NCI-H2107 treated with DMSO at 0.1 percent for 48 hours (cell line): ENCODE measurements around the gene CADPS2.
A peak's percentile ranks its signal among the peaks of the same experiment; 100 is the strongest.

Source experiments
- DNase-seq: peaks from one replicate; lab custom pipeline; 2025; ENCODE audit not compliant: unreplicated experiment; lab: John Stamatoyannopoulos, UW

Gene CADPS2

DNA sequence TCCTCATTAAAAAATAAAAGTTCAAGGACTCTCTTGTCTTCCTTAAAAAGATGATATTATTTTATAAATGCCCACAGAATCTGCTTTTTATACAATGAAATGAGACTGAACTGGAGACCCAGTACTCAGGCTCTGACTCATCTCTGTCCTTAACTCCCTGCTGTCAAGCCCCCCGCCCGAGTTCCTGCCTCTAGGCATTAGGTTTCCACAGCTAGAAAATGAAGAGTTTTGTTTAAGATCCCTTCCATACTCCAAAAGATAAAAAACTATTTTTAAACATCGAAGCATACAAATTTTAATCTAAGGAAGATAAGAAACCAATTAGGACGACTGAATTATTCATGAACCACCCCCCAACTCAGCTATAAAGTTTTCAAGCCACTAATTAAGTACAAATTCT lies 484.0 kb downstream of the CADPS2 start:
- no peak for DNase-seq

DNA sequence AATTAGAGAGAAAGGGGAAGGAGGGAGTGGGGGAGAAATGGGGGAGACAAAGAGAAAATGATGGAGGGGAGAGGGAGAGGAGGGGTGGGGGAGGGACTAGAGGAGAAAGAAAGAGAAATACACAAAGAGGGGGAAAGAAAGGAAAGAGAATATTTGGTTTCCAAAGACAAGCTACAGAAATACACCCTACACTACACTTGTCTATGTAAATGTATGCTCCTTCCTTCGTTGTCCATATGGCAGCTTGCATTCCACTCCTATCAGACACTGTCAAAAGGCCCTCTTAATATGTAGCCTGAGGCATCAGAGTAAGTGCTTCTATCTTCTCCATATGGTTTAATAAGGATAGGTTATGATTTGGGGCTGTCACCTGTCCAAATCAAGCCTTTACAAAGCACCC lies 488.9 kb downstream of the CADPS2 start:
- no peak for DNase-seq

DNA sequence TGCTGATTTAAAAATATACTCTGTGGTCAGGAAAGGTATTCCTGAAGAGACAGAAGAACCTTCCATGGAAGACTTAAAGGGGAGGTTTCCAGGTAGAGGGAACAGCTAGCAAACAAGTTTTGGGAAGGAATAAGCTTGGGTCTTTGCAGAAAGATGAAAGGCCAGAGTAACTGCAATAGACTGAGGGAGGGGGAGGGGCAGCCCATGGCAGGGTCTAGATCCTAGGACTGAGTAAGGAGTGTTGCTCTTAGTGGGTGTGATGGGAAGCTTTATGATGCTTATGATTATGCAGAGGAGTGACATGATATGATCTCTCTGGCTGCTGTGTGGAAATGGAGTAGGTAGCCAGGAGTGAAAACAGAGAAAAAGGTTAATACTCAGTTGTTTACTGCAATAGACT lies 491.7 kb downstream of the CADPS2 start:
- no peak for DNase-seq

DNA sequence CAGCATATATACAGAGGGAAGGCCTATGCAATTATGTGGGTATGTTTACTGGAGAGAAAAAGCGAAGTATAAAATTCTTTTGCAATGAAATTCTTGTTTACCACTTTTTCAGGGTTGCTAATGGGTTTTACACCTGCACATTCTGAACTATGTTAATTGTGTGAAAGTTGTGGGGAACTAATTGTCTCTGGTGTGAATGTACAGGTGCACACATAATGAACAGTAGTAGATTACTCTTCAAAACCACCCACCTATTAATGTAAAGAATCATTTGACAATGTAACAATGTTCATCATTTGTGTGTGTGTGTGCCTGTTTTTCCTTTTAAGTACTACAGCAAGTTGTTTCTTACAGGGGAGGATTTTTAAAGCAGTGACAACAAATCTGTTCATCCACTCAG lies 501.7 kb downstream of the CADPS2 start:
- DNase-seq, result peak; percentile 52

DNA sequence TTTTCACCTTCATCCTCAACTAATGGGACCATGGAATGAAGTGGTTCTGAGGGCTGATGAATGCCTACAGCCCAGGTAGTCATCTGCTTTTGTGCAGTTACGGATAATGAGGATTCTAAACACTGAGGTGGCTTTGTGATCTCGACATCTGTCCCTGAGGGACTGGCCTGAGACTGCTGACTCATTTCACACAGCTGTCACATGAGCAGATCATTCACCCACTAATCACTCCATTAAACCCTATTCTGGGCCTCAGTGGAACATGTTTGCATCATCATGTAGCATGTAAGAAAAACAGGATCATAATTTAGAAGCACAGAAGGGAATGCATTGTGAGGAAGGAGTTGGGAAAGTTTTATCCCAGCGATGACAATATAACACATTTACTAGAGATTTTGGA lies 502.3 kb downstream of the CADPS2 start:
- peak; percentile 50 for DNase-seq

DNA sequence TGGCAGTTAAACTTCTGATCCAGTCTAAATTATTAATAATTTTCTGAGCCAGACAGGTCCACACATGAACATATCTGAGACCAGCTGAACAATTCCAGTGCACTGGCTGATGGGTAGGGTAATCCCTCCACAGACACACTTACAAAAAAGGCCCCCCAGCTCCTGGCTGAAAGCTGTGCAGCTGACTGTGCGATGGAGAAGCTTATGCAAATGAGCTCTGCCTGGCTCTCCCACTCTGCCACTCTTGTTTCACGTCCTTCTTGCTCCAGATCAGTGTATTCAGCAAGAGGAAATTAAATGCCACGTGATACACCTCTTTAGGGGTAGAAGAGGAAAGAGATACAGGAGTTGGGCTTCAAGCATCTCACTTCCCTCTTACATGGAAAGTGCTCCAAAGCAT lies 505.3 kb downstream of the CADPS2 start:
- peak; percentile 39 for DNase-seq

DNA sequence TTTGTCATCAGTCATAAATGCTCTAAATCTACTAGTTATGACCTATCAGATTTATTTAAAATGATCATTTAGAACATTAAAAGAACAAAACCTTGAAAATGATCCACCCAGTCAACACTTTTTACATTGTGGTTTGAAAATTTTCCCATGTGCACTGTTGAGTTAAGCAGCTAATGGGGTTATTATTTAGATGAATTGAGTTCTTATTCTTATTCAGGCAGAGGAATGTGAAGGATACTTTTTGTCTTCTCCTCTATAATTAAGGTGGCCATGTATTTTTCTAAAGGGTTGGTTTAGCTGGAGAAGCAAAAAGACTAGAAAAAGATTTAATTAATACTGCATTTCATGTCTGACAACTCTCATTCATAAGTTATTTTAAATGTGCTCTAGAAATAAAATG lies 506.8 kb downstream of the CADPS2 start:
- no peak for DNase-seq

DNA sequence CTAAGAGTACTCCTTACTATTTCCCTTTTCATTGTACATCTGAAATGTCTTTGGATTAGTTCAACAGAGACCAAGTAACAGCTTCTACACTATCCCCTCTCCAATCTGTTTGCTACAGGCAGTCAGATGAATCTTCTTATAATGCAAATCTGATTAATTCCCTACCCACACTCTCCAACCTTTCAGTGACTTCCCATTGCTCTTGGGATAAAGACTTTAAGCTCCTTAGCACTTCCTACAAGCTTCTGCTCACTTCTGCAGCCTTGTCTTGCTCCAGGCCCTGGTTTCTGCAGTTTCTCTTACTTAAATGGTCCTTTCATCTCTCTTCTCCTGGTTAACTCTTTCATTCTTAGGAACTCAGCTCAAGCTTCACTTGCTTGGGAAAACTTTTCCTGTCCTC lies 516.5 kb downstream of the CADPS2 start:
- DNase-seq, result no peak

DNA sequence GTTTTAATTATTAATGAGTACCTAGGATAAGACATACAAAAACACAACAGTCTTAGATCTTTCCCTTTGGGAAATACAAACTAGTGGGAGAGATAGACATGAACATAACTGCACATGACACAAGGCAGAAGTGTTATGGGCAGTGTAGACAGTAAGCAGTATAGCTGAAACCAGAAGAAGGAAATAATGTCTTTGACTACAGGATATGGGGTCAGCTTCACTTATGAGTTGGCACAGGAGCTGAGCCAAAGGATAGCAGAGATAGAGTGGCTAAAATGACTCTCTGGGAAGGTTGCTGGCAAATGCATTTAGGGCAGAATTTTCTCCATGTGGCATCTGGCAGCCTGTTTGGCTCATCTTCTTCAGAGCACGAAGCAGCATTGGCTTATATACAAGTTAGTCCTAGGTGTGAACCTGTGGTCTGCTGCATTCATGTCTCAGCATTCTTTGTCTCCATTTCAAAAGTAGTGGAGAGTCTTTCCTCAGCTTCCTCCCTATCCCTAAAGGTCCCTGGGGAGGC lies 521.4 kb downstream of the CADPS2 start:
- no peak for DNase-seq

DNA sequence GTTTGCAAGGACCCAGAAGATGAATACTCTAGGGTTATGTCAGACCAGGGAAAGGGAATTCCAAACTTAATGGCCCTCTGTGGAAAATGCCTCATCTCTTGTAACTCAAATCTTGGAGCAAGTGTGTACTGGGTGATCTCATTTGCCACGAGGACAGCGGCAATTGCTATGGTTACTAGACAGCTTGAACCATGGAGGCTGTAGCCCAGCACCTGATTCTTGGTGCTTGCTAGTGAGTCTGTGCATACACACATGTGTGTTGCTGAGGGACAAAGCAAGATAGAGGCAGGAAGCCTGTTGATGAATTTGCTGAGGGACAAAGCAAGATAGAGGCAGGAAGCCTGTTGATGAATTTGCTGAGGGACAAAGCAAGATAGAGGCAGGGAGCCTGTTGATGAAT lies 523.1 kb downstream of the CADPS2 start:
- DNase-seq, result no peak

DNA sequence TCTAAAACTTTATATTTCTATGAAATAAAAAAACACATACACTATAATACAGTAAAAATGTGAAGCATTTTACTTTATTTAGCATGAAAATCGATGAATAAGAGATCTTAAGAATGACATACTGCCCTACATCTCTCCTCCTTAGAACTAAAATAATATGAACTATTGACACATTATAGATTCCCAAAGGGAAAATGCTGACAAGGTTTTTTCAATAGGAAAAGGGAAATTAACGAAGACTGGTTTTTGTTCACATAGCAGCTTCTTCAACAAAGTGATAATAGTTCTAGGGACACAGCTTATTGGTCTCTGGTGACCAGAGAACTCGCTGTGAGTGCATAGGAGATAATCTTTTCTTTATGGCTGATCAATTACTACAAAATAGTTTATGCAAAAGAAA lies 523.8 kb downstream of the CADPS2 start:
- DNase-seq, result no peak

DNA sequence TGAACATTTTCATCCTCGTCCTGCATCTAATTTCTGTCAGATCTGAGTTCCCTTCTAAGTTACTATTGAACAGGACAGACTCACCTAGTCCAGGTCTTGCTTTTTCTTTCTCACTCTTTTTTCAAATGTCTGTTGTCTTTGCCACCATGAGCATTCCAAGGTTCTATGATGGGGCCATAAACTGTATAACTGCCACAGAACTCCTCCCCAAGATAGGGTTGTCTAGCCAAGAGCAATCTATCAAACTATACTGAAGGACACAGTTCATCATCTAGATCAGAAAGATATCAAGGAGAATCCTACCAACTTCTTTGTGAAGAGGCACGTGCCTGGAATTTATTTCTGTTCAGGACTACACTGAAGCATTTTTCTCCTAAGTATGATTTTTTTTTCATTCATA lies 531.6 kb downstream of the CADPS2 start:
- no peak for DNase-seq

DNA sequence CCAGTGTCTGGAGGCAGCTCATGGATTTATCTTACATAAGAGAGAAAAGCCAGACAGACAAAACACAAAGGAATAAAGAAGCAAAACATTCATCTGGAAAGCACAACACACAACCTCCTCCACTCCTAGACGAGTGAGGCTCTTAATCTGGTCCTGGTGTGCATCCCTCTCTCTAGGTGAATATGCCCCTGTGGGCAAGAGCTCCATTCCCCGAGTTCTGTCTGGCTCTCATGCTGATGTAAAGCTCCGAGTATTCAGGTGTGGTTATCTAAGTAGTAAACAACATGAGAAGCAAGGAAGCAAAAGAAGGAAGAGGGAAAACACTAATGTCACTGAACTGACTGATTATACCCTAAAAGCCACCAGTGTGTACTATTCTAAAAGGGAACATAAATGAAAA lies 533.8 kb downstream of the CADPS2 start:
- no peak for DNase-seq

DNA sequence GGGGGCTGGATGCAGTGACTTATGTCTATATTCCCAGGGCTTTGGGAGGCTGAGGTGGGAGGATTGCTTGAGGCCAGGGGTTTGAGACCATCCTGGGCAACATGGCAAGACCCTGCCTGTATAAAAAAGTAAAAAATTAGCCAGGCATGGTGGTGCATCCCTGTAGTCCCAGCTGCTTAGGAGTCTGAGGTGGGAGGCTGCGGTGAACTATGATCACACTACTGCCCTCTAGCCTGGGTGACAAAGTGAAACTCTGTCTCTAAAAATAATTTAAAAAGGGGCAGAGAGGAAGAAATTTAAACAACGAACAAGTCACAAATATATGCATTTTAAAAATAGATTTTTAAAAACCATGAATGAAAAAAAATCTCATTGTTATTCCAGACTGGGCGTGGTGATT lies 535.6 kb downstream of the CADPS2 start:
- DNase-seq, result no peak

DNA sequence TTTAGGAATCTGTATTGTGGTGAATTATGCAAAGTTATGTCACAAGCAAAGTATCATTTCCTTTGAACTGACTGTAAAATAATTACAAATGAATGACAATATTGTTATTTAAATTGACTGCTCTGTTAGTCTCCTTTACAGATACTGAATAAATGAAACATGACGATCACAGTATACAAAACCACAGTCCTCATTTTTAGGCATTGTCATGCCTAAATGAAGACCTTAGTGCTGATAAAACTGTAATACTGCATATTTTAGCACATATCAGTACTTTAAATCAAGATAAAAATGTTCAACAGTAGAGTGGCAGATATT lies 542.0 kb downstream of the CADPS2 start:
- DNase-seq, result no peak

DNA sequence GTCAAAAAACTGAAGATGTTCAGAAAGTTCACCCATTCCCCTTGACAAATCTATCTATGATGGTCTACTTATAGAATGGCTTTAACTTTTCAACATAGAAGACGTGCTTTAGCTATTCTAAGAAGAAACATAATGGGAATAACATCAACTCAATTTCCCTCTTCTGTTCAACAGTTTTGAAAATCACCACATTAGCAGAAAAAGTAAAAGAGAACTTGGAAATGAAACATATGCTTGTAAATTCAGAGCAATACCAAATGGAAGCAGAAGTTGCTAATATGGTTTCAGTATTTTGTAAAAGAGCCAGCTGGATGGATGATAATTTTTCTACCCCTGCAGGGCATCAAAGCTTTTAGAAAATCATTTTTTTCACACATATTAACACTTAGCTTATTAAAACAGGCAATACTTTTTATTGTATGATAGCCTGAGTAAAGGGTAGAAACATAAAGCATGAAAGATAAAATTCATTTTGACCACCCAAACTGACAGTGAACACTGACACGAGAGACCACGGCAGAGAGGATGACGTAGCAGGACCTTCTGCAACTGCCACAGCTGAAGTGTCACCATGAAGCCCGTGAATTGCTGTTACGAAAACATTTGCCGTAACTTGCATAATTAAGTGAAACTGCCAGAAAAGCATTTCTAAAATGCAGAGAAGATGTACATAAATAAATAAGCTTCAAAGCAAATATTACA lies 542.5 kb downstream of the CADPS2 start:
- DNase-seq, result no peak

DNA sequence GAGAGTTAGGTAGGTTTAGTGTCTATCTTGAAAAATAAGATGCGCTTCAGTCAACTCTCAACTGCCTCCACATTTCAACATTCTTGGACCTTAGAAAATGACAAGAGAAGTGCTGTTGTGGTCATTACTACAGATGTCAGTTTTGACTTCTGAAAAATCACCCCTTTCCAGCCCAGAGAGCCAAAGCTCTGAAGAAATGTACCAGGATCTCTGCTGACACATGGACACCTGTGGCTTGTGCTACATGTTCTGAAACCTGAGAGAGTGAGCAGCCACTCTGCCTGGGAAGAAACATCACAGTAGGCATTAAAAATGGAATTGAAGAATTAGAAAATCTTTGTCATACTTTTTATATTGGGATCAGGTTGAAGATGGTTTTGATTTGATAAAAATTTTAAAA lies 545.8 kb downstream of the CADPS2 start:
- DNase-seq, result no peak

DNA sequence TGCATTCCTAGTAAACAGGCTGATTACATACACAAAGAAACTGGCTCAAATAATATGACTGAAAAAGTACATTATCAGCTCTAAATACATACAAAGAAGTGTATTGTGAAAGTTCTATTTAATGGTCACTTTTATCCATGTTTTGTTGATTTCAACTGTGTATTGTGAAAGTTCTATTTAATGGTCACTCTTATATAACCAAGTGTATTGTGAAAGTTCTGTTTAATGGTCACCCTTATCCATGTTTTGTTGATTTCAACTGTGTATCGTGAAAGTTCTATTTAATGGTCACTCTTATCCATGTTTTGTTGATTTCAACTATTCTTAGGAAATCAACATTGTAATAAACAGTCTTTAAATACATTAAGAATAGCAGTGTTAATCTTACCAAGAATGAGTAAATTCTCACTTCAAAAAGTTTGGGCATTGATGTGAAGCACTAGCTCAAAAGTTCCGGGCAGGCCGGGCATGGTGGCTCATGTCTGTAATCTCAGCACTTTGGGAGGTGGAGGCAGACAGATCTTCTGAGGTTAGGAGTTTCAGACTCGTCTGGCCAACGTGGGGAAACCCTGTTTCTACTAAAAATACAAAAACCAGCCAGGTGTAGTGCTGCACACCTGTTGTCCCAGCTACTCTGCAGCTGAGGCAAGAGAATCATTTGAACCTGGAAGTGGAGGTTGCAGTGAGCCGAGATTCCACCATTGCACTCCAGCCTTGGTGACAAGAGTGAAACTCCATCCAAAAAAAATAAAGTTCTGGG lies 546.9 kb downstream of the CADPS2 start:
- DNase-seq, result no peak

DNA sequence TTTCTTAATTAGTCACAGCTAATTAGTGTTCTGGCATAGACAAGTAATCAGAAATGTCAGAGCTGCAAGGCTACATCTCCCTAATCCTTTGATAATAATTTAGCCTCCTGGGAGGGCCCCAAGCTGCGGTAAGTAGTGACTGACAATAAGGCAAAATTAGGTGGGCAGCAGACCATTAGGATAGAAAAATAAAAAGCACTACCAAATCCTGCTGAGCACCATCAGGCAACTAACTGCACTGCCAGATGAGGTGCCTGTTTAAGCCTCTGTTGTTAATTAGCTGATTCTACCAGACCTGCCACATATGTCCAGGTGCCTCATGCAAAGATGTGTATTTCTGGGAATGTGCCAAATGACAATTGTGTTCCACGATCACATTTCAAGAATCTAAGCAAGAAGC lies 549.2 kb downstream of the CADPS2 start:
- DNase-seq, result no peak

DNA sequence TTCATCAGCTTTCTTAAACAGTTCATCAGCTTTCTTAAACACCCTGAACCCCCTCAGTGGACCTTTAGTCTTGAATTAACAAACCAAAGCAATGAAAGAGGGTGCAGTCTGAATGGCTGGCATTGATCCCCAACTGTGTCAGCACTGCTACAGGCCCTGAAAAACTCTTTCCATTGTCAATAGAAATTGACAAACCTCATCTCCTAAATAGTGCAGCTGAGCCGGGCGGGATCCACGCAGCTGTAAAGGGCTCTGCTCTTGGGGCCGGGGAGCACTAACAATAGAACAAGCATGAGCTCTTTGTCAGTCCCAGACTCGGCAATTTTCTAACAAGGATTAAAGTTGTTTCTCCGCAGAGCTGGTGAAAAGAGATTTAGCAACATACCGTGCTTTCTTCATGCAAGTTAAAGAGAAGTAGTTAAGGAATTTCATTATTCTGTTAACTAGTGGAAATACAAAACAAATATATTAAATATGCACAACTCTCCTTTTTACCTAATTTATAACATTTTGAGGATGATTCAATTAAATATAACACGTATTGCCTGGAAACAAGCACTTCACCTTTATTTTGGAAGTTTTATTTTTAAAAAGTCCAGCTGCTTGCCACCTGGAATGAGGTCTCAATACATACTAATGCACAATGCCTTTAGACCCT lies 557.0 kb downstream of the CADPS2 start:
- DNase-seq, result no peak

DNA sequence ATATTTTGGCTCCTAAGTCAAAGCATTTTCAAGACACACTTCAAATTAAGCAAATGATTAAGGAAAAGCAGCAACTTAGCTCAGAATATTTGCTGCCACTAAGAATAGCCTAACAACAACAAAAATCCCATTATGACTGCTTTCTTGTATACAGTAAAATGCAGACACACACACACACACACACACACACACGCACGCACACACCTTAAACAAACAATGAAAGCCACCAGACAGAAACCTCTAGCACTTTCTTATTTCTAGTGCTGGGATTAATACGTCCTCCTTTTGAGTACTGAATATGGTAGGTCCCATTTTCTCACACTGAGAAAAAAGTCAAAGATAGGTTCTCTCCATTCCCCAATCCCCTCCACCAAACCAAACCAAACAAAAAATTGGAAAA lies 558.3 kb downstream of the CADPS2 start:
- no peak for DNase-seq
